Stimulated activated CD8-positive, alpha-beta memory T cell treated with anti-CD3 and anti-CD28 coated beads, Interleukin-2, amount 100 ng/mL, for 48 hours (primary cell): ENCODE results near the gene ITGAD.

Experiments used
- DNase-seq, 2 donors: peaks; one replicate each; pipeline ENCODE4 v3.0.0-alpha.2; 2020; ENCODE audit warnings: low read depth in 2 of 2

ITGAD gene

GRCh38 chr16:31474773-31475738, 81.9 kb downstream of the ITGAD start:
- no peak for DNase-seq

- no peak for DNase-seq
These were observed 82.8 kb downstream of the ITGAD start for GRCh38 chr16:31475946-31476302.
